Common myeloid progenitor, CD34-positive (primary cell): ENCODE results near the gene NRAS. TPM values are rescaled to one million over a fixed set of nuclear protein-coding genes. Genes with fewer than 3 reads are reported as not detected.

ENCODE experiments used
- CTCF ChIA-PET: fragments of 350-600 bp; sonication (Branson Sonifier 250); formaldehyde crosslinking; loops from one replicate; lab custom pipeline; 2021; ENCODE audit warnings: antibody characterized with exemption; lab: Charles Lee
- POLR2A ChIA-PET: fragments of 350-600 bp; sonication (Branson Sonifier 250); formaldehyde crosslinking; loops from one replicate; lab custom pipeline; 2021; ENCODE audit warnings: antibody characterized with exemption; lab: Charles Lee
- DNase-seq, 3 donors: peaks; one replicate each; pipeline versions ENCODE4 v3.0.0 to v3.0.0-alpha.2; 2013
- H3K27ac ChIP-seq, 2 experiments: 1 replicate in 1 of 2; 2 replicates in 1 of 2; pipeline ENCODE4 v1.7.0; 2013; ENCODE audit warnings: inconsistent platforms in 2 of 2, low read length in 2 of 2, mild to moderate bottlenecking in 2 of 2, low read depth in 1 of 2, moderate library complexity in 1 of 2; ENCODE audit not compliant: severe bottlenecking in 2 of 2, insufficient read depth in 1 of 2, poor library complexity in 1 of 2
- H3K27me3 ChIP-seq, 5 experiments: replicated peaks in 2 of 5; 1 replicate in 3 of 5; 2 replicates in 2 of 5; pipeline versions ENCODE4 v1.6.1 to v1.7.0; 2013; ENCODE audit warnings: low read length in 4 of 5, mild to moderate bottlenecking in 2 of 5, moderate library complexity in 2 of 5, inconsistent platforms in 1 of 5; ENCODE audit not compliant: insufficient read depth in 5 of 5, control insufficient read depth in 4 of 5
- H3K36me3 ChIP-seq, 4 experiments: 1 replicate in 2 of 4; 2 replicates in 2 of 4; pipeline versions ENCODE4 v1.6.1 to v1.7.0; 2013; ENCODE audit warnings: low read length in 3 of 4, control low read depth in 1 of 4, mild to moderate bottlenecking in 1 of 4; ENCODE audit not compliant: control insufficient read depth in 4 of 4, insufficient read depth in 4 of 4
- H3K4me1 ChIP-seq, 4 experiments: 1 replicate in 3 of 4; 2 replicates in 1 of 4; pipeline versions ENCODE4 v1.6.1 to v1.7.1; 2013; ENCODE audit warnings: low read length in 3 of 4, mild to moderate bottlenecking in 3 of 4, control low read depth in 1 of 4, inconsistent platforms in 1 of 4, moderate library complexity in 1 of 4; ENCODE audit not compliant: control insufficient read depth in 4 of 4, insufficient read depth in 4 of 4; ENCODE audit errors: control extremely low read depth in 1 of 4
- H3K4me3 ChIP-seq, 7 experiments: 1 replicate in 4 of 7; 2 replicates in 3 of 7; pipeline versions ENCODE4 v1.5.1 to v1.7.0; 2013; ENCODE audit warnings: mild to moderate bottlenecking in 7 of 7, low read length in 6 of 7, moderate library complexity in 6 of 7, inconsistent platforms in 2 of 7, low read depth in 2 of 7, control low read depth in 1 of 7; ENCODE audit not compliant: insufficient read depth in 4 of 7, control insufficient read depth in 1 of 7; ENCODE audit errors: extremely low read depth in 1 of 7
- H3K9me3 ChIP-seq, 5 experiments: 1 replicate in 4 of 5; 2 replicates in 1 of 5; pipeline versions ENCODE4 v1.6.1 to v1.7.1; 2013; ENCODE audit warnings: low read length in 4 of 5, mild to moderate bottlenecking in 2 of 5, inconsistent platforms in 1 of 5, low read depth in 1 of 5, moderate library complexity in 1 of 5; ENCODE audit not compliant: control insufficient read depth in 4 of 5, insufficient read depth in 2 of 5; ENCODE audit errors: control extremely low read depth in 1 of 5
- WGBS: methylation state at CpG from one replicate; pipeline ENCODE4 v1.1.5; 2013; ENCODE audit not compliant: insufficient coverage; 5-methylcytosine and 5-hydroxymethylcytosine counted together
- polyA plus RNA-seq: library from polyadenylated mRNA; unstranded; fragments of 120-200 nt; gene quantifications from one replicate; pipeline ENCODE4 v1.2.1, GENCODE V29; 2013

The NRAS gene
- 54.7 TPM for polyA plus RNA-seq

- Histone ChIP-seq H3K9me3 (no peaks in the 10 kb centered on the region), H3K27ac (peak within 1 kb of the TSS; percentile 99 to 100), H3K4me3 (peak within 1 kb of the TSS; percentile 75 to 96 (median 93)), H3K27me3 (no peaks in the 10 kb centered on the region), H3K36me3 (peaks cover 24 to 61% (median 49%) of the 10 kb centered on the region in 4 experiments), H3K4me1 (peaks cover 6 to 14% (median 8%) of the 10 kb centered on the region in 4 experiments)
- ChIA-PET CTCF (interaction anchor here (1.1 to 2.5 kb wide), 6 partner anchors 10 to 45 kb away, joined by 3 to 6 read pairs (median 4); no protein-coding TSS in a partner anchor), POLR2A (interaction anchor here (1.2 kb wide), 1 partner anchor 11 kb away, joined by 3 read pairs; no protein-coding TSS in a partner anchor)
- 0% methylated on average over 24 of the region's 38 CpGs for WGBS
- peak; percentile 94 to 96 (median 96) for DNase-seq
These were observed at the start of gene NRAS for GRCh38 chr1:114716304-114717170. NRAS (minus strand) TSS chr1:114716771; CDS start chr1:114716160, 611 bp downstream.

- POLR2A ChIA-PET, result no interaction called here
- WGBS, result no CpG with 5 or more reads among the region's 4 CpGs
These were observed 48.1 kb upstream of the NRAS start for GRCh38 chr1:114764689-114765088.

GRCh38 chr1:114758256-114758832 lies 41.8 kb upstream of the NRAS start:
- DNase-seq, result no peak
- Histone ChIP-seq H3K27me3 (no peaks in the 10 kb centered on the region), H3K4me3 (peak overlapping the region in 6 of 7 experiments; percentile 85 to 100 (median 100)), H3K36me3 (peaks cover 0 to 2% (median 2%) of the 10 kb centered on the region in 4 experiments), H3K27ac (peak overlapping the region; percentile 100), H3K9me3 (no peaks in the 10 kb centered on the region), H3K4me1 (peaks cover 25 to 38% (median 30%) of the 10 kb centered on the region in 4 experiments)
- ChIA-PET CTCF (interaction anchor here (1.6 kb wide), 1 partner anchor 20 kb away, joined by 3 read pairs; no protein-coding TSS in a partner anchor), POLR2A (no interaction called here)
- 0% methylated on average over 2 of the region's 6 CpGs for WGBS

More at GRCh38 chr1:114764689-114765088, 48.1 kb upstream of the NRAS start:
- H3K4me3 ChIP-seq, result no peak overlapping the region
- no peaks in the 10 kb centered on the region for H3K4me1 ChIP-seq
- no peak overlapping the region for H3K27ac ChIP-seq
- H3K36me3 ChIP-seq, result peaks cover 0 to 3% (median 1%) of the 10 kb centered on the region in 4 experiments
- CTCF ChIA-PET, result interaction anchor here (0.6 to 1.4 kb wide), 2 partner anchors 21 to 290 kb away, joined by 3 read pairs; no protein-coding TSS in a partner anchor
- no peaks in the 10 kb centered on the region for H3K27me3 ChIP-seq
- peak in 2 of 3 donors; percentile 62 to 64 for DNase-seq
- peaks cover 0 to 3% (median 0%) of the 10 kb centered on the region in 5 experiments for H3K9me3 ChIP-seq

- peak; percentile 99 for DNase-seq
- Histone ChIP-seq H3K27me3 (no peaks in the 10 kb centered on the region), H3K9me3 (no peaks in the 10 kb centered on the region), H3K4me1 (peaks cover 25 to 38% (median 30%) of the 10 kb centered on the region in 4 experiments), H3K27ac (peak within 1 kb of the TSS; percentile 100), H3K4me3 (peak within 1 kb of the TSS; percentile 85 to 100 (median 99)), H3K36me3 (peaks cover 0 to 5% (median 2%) of the 10 kb centered on the region in 4 experiments)
- ChIA-PET CTCF (interaction anchor here (0.7 to 0.9 kb wide), 3 partner anchors 10 to 29 kb away, joined by 3 read pairs; no protein-coding TSS in a partner anchor), POLR2A (interaction anchor here (1.0 kb wide), 1 partner anchor 23 kb away, joined by 3 read pairs; the partner anchor contains the start of gene SIKE1)
- whole genome bisulfite sequencing, result 0% methylated on average over 48 of the region's 50 CpGs
These were observed 41.1 kb upstream of the NRAS start, which contains the start of gene CSDE1 for GRCh38 chr1:114757455-114758255. CSDE1 (minus strand) TSS chr1:114757984; CDS start chr1:114739890, 18,094 bp downstream.

- ChIA-PET CTCF (interaction anchor here (0.7 to 1.0 kb wide), 4 partner anchors 9 to 30 kb away, joined by 3 to 5 read pairs (median 3); no protein-coding TSS in a partner anchor), POLR2A (interaction anchor here (1.0 kb wide), 1 partner anchor 23 kb away, joined by 3 read pairs; the partner anchor contains the start of gene SIKE1)
- Histone ChIP-seq H3K27ac (peak overlapping the region; percentile 100), H3K9me3 (no peaks in the 10 kb centered on the region), H3K4me1 (peaks cover 25 to 41% (median 30%) of the 10 kb centered on the region in 4 experiments), H3K36me3 (peaks cover 0 to 5% (median 2%) of the 10 kb centered on the region in 4 experiments), H3K4me3 (peak overlapping the region; percentile 85 to 100 (median 99)), H3K27me3 (no peaks in the 10 kb centered on the region)
- WGBS, result 0% methylated on average over 16 of the region's 17 CpGs
- peak; percentile 30 to 74 (median 70) for DNase-seq
These were observed 40.4 kb upstream of the NRAS start for GRCh38 chr1:114756949-114757454.
